Articular chondrocyte of knee joint (primary cell): ENCODE results near the gene ZNF80. TPM values are rescaled to one million over a fixed set of nuclear protein-coding genes. Genes with fewer than 3 reads are reported as not detected.

Experiments used
- total RNA-seq: library from RNA; depleted of rRNA; stranded (reverse); fragments of >200 nt; gene quantifications from 2 replicates; pipeline ENCODE4 v1.2.3, GENCODE V29; 2012

The ZNF80 gene
- not detected in 2 replicates for total RNA-seq

GRCh38 chr3:114237478-114237877, at the start of gene ZNF80:
Gene ZNF80 (minus strand): TSS chr3:114237578. CDS start chr3:114237074, 504 bp downstream.

Other genes starting within 250 kb of the ZNF80 start
- gene CCDC191, start 181.1 kb downstream of the ZNF80 start, total RNA-seq: 5.0 and 5.4 TPM in 2 replicates
- gene QTRT2, start 180.8 kb downstream of the ZNF80 start, total RNA-seq: 19.3 and 20.0 TPM in 2 replicates
- not detected in 2 replicates for gene DRD3, start 58.5 kb downstream of the ZNF80 start, total RNA-seq
- not detected in 2 replicates for gene TIGIT, start 56.5 kb upstream of the ZNF80 start, total RNA-seq